Measurements from ENCODE around the gene DYSF.

The DYSF gene

GRCh38 chr2:71467180-71467815, 13.9 kb downstream of the DYSF start:
- TF ChIP-seq ZFX (IDR thresholded peaks at IDR 0.05) (no peak), CTCF (conservative IDR thresholded peaks at IDR 0.05) (0 out of 2 replicates have a peak, but pooled peaks have one; percentile 2)
- no peak overlapping the region for H3K27ac ChIP-seq

GRCh38 chr2:71468279-71469015, 15.1 kb downstream of the DYSF start:
- TF ChIP-seq ZFX (IDR thresholded peaks at IDR 0.05), result no peak
- no peak for TF ChIP-seq CTCF (conservative IDR thresholded peaks at IDR 0.05)
- no peak overlapping the region for H3K27ac ChIP-seq

- TF ChIP-seq CTCF (conservative IDR thresholded peaks at IDR 0.05) (no peak), ZFX (IDR thresholded peaks at IDR 0.05) (no peak)
- H3K27ac ChIP-seq, result no peak overlapping the region
These were observed 16.3 kb downstream of the DYSF start for GRCh38 chr2:71469403-71470398.

- no peak overlapping the region for H3K27ac ChIP-seq
These were observed 17.9 kb downstream of the DYSF start for GRCh38 chr2:71471276-71471675.

GRCh38 chr2:71472019-71472418, 18.7 kb downstream of the DYSF start:
- H3K27ac ChIP-seq, result no peak overlapping the region
- TF ChIP-seq ZFX (IDR thresholded peaks at IDR 0.05) (no peak), CTCF (conservative IDR thresholded peaks at IDR 0.05) (no peak)

More at GRCh38 chr2:71471276-71471675, 17.9 kb downstream of the DYSF start:
- TF ChIP-seq CTCF (conservative IDR thresholded peaks at IDR 0.05) (no peak), ZFX (IDR thresholded peaks at IDR 0.05) (no peak)

GRCh38 chr2:71473346-71474031, 20.1 kb downstream of the DYSF start:
- no peak for TF ChIP-seq CTCF (conservative IDR thresholded peaks at IDR 0.05)
- no peak for TF ChIP-seq ZFX (IDR thresholded peaks at IDR 0.05)
- H3K27ac ChIP-seq, result no peak overlapping the region

Measured in C4-2B (cell line).